Esophagus (tissue), 2 donors: ENCODE data around the gene B4GALT2. TPM values are rescaled to one million over a fixed set of nuclear protein-coding genes. Genes with fewer than 3 reads are reported as not detected.

ENCODE experiments used
- H3K27ac ChIP-seq, 2 donors: one replicate each; pipeline ENCODE4 v1.5.1; 2013; ENCODE audit warnings: low read depth in 2 of 2, mild to moderate bottlenecking in 2 of 2, inconsistent platforms in 1 of 2, low read length in 1 of 2, moderate library complexity in 1 of 2
- H3K27me3 ChIP-seq, 2 donors: one replicate each; pipeline ENCODE4 v1.6.1; 2013; ENCODE audit warnings: low read length in 2 of 2, control low read depth in 1 of 2, mild to moderate bottlenecking in 1 of 2; ENCODE audit not compliant: insufficient read depth in 2 of 2, control insufficient read depth in 1 of 2
- H3K36me3 ChIP-seq, 2 donors: one replicate each; pipeline ENCODE4 v1.6.1; 2013; ENCODE audit warnings: low read length in 1 of 2; ENCODE audit not compliant: control insufficient read depth in 2 of 2, insufficient read depth in 2 of 2
- H3K4me1 ChIP-seq, 2 donors: one replicate each; pipeline ENCODE4 v1.6.1; 2013; ENCODE audit warnings: low read length in 1 of 2; ENCODE audit not compliant: control insufficient read depth in 2 of 2, insufficient read depth in 2 of 2
- H3K4me3 ChIP-seq, 2 donors: one replicate each; pipeline ENCODE4 v1.5.1; 2013; ENCODE audit warnings: low read length in 2 of 2, mild to moderate bottlenecking in 2 of 2, low read depth in 1 of 2, moderate library complexity in 1 of 2
- H3K9me3 ChIP-seq, 2 donors: one replicate each; pipeline ENCODE4 v1.6.1; 2013; ENCODE audit warnings: mild to moderate bottlenecking in 2 of 2, low read depth in 1 of 2, low read length in 1 of 2, moderate library complexity in 1 of 2; ENCODE audit not compliant: control insufficient read depth in 2 of 2, insufficient read depth in 1 of 2
- WGBS, 2 donors: extraction: QIAGEN DNeasy Blood & Tissue Kit; methylation state at CpG; one replicate each; pipeline ENCODE4 v1.1.7; 2013; 5-methylcytosine and 5-hydroxymethylcytosine counted together
- polyA plus RNA-seq, 2 donors: library from polyadenylated mRNA; stranded (reverse); fragments of 200-250 nt; gene quantifications; one replicate each; pipeline ENCODE4 v1.2.3, GENCODE V29; 2013
- donor health status: healthy with polysubstance abuse.
- donor health status: Bipolar disorder and iron deficiency.

B4GALT2 gene
- polyA plus RNA-seq, 2 donors, result 22.7 to 30.6 TPM

DNA sequence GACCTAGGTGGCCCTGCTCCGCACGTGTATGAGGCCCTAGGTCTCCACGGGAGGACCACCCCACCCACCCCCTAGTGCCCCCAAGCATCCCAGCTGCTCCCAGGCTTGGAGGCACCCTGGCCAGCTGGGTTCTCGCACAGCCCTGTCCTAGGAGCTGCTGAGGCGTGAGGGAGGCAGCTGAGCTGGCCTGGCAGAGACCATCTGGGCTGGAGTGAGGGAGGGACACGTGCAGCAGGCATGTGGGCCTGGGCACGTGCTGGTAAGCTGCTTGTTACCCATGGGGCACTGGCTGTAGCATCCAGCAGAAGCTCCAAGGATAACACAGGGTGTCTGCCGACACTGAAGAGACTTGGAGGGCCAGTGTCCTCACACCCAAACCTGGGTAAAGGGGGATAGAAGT, 42.1 kb downstream of the B4GALT2 start:
- no peak overlapping the region for H3K4me3 ChIP-seq
- no peaks in the 10 kb centered on the region for H3K9me3 ChIP-seq
- H3K36me3 ChIP-seq, result peaks cover 0 to 18% of the 10 kb centered on the region in 2 donors
- peaks cover 8 to 25% of the 10 kb centered on the region in 2 donors for H3K4me1 ChIP-seq
- no peaks in the 10 kb centered on the region for H3K27me3 ChIP-seq
- 76 to 80% methylated on average over 8 of the region's 8 CpGs for WGBS, 2 donors
- H3K27ac ChIP-seq, result peak overlapping the region; percentile 60 to 87

DNA sequence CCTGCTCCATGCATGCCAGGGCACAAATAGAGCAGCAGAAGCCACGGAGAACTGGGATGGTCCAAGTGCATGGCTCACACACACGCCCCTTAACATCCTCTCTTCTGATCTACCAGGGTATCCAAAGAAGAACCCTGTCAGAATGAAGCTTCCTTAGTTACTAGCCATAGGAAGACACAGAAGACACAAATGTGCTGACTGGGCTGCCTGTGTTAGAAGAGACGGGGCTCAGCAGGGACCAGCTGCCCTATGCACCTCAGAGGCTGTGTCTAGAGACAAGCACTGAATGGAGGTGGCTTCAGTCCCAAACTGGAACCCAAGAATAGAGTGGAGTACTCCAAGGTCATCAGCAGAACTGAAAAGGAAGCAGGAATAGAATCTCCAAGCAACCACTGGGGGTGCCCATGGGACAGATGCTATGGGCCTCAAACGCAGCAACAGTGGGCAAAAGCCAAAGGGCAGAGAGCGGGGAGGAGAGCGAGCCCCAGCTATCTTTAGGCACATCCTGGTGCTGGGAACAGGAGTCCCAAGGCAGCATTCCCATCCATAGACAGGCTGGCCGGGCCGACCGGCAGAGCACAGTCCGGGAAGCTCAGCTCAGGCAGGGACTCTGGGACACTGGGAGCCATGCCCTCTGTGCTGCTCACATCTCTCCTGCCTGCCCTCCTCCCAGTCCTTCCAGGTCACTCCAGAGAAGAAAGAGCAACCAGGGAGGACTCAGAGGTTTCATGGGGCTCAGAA, 42.7 kb downstream of the B4GALT2 start:
- no peaks in the 10 kb centered on the region for H3K27me3 ChIP-seq
- H3K9me3 ChIP-seq, result no peaks in the 10 kb centered on the region
- peaks cover 0 to 16% of the 10 kb centered on the region in 2 donors for H3K36me3 ChIP-seq
- H3K4me3 ChIP-seq, result no peak overlapping the region
- H3K4me1 ChIP-seq, result peaks cover 8 to 25% of the 10 kb centered on the region in 2 donors
- H3K27ac ChIP-seq, result no peak overlapping the region
- 86 to 87% methylated on average over 10 of the region's 10 CpGs for WGBS, 2 donors

DNA sequence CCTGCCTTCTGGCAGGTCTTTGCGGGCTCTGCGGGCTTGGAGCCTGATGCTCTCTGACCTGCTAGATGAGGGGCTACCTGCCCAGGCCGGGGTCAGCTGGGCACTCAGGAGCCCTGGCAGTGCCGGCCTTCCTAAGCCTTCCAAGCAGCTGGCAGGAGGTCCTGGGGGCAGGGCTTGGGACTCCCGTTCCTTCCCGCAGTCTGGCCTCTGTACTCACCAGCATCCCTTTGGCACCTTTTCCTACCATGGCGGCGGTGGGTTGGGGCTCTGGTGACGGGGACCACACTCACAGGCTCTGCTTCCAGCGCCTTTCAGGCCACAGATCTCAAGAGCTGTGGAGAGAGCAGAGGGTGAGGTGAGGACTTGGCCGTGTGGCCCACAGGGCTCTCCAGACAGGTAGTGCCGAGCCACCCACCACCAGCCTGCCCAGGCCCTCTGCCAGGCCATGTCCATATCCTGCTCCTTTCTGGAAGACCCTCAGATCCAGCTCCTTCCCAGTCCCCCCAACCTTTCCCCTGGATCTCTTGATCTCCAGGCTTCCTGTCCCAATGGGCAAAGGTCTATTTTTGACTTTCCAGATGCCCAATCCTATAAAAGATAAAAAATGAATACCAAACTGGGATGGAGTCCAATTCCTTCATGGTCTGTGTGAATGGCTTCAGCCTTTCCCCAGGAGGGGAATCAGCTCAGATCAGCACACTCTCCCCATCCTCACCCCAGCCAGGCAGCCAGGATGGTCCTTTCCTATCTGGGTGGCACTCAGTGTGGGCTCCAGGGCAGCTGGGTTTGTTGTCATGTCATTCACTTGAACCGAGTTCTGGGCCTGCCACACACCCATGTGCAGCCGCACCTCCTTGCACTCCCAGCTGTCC, 45.3 kb downstream of the B4GALT2 start:
- 83 to 88% methylated on average over 14 of the region's 14 CpGs for WGBS, 2 donors
- Histone ChIP-seq H3K36me3 (peaks cover 0 to 11% of the 10 kb centered on the region in 2 donors), H3K4me3 (no peak overlapping the region), H3K27ac (peak overlapping the region; percentile 65 to 80), H3K27me3 (no peaks in the 10 kb centered on the region), H3K9me3 (no peaks in the 10 kb centered on the region), H3K4me1 (peaks cover 9 to 39% of the 10 kb centered on the region in 2 donors)

DNA sequence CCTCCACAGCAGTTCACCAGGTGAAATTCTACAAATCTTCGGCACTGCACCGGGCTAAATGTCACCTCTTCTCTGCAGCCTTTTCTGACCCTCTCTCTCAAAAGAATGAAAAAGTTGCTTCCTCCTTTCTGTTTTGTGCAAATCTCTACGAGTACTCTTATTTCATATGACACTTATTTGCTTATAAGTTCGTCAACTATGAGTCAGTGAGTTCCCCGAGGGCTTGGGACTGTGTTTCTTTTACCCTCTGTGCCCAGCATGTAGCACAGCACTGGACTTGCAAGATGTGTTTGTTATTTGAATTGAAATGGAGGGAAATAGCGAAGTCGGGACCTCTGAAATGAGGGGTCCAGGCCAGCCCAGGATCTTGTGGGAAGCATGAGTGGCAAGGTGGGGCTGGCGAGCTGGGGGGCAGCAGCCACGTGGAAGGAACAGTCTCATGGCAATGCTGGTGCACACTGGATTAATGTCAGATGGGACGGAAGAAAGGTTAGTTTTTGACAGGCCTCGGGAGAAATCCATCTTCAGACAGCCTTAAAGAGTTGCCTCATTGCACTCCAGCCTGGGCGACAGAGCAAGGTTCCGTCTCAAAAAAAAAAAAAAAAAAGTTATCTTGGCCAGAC, 46.0 kb downstream of the B4GALT2 start:
- H3K4me1 ChIP-seq, result peaks cover 12 to 40% of the 10 kb centered on the region in 2 donors
- WGBS, 2 donors, result 67 to 70% methylated on average over 13 of the region's 13 CpGs
- no peak overlapping the region for H3K4me3 ChIP-seq
- peaks cover 0 to 11% of the 10 kb centered on the region in 2 donors for H3K36me3 ChIP-seq
- H3K27me3 ChIP-seq, result no peaks in the 10 kb centered on the region
- peak overlapping the region; percentile 80 to 85 for H3K27ac ChIP-seq
- H3K9me3 ChIP-seq, result no peaks in the 10 kb centered on the region

DNA sequence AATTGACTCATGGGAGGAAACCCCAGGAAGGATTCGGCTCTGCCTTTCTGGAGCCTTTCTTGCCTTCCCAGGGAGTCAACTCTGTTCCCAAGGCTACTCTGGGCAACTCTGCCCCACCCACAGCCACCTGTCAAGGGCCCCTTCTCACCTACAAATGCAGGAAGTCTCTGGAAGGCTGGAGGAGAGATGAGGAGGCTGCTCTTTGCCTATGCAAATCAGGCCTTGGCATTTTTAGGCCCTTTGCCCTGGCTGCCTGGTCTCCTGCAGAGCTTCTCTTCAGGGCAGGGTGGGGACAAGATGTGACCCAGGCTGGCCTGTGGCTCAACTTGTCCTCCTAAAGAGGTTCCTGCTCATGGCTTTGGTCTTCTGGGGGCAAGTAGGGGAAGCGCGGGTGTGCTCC, 46.8 kb downstream of the B4GALT2 start:
- no peaks in the 10 kb centered on the region for H3K9me3 ChIP-seq
- H3K4me1 ChIP-seq, result peaks cover 12 to 35% of the 10 kb centered on the region in 2 donors
- H3K27ac ChIP-seq, result peak overlapping the region; percentile 80 to 86
- WGBS, 2 donors, result 72 to 80% methylated on average over 3 of the region's 3 CpGs
- H3K36me3 ChIP-seq, result peaks cover 0 to 11% of the 10 kb centered on the region in 2 donors
- no peak overlapping the region for H3K4me3 ChIP-seq
- H3K27me3 ChIP-seq, result no peaks in the 10 kb centered on the region

- H3K4me3 ChIP-seq, result no peak overlapping the region
- 90 to 93% methylated on average over 3 of the region's 3 CpGs for WGBS, 2 donors
- no peaks in the 10 kb centered on the region for H3K27me3 ChIP-seq
- H3K36me3 ChIP-seq, result peaks cover 0 to 7% of the 10 kb centered on the region in 2 donors
- peaks cover 8 to 39% of the 10 kb centered on the region in 2 donors for H3K4me1 ChIP-seq
- H3K27ac ChIP-seq, result no peak overlapping the region
- H3K9me3 ChIP-seq, result no peaks in the 10 kb centered on the region
Observed at GRCh38 chr1:44027320-44027719, 48.3 kb downstream of the B4GALT2 start.

DNA sequence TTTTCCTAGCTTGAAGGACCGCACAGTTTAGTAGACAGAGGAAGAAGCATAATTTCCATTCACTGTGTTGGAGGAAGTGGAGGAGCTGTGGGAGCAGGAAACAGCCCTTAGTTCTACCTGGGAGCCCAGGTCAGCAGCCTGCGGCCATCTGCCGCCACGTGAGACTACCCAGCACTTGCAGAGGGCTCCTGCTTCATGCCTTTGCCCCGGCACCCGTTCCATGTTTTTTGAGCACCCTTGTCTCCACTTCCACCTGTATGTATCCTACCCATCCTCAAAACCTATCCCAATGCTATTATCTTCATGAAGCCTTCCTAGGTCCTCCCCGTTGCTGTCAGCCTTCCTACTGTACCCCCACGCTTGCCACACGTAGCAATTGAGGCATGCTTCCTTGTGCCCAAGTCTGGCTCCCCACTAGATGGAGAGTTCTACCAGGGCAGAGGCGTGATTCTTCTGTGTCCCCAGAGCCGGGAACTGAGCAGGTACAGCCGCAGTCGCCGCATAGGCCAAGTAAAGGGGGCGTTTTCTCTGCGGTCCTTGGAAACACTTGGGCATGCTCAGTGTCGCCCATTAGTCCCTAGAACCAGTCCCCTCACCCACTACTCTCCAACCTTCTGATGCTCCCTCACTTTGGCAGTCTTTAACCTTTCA, 50.4 kb downstream of the B4GALT2 start:
- Histone ChIP-seq H3K36me3 (no peaks in the 10 kb centered on the region), H3K27ac (peak overlapping the region; percentile 87 to 91), H3K4me3 (peak overlapping the region; percentile 54 to 67), H3K9me3 (no peaks in the 10 kb centered on the region), H3K4me1 (peaks cover 8 to 33% of the 10 kb centered on the region in 2 donors), H3K27me3 (no peaks in the 10 kb centered on the region)
- WGBS, 2 donors, result 23 to 31% methylated on average over 16 to 17 of the region's 17 CpGs

DNA sequence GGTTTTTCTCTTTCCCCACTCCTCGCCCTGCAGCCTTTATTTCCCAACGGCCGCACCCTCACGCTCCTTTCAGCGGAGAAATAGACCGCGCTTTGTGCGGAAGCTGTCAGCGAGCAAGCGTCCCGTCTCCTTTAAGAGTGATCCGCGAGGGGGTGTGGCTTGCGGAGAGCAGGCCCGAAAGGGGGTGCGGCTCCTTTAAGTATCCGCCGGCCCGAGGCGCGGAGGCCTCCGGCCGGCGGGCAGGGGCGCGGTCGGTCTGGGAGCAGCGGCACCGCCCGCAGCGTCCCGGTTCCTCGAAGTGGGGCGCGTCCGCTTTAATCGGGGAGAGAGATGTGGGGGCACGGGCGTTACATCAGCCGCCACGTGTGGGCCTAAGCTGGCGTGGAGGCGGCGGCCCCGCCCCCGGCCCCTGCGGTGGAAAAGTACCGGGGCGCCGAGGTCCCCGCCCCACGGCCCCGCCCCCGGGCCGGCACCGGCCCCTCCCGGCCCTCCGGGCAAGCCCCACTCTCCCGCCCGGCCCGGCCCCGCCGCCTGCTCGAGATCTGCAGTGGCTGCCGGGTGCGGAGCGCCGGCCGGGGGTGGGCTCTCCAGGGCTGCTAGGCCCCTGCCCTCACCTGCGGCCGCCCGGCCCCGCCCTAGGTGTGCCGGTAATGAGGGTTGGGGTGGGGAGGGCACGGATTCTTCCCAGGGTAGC, 51.0 kb downstream of the B4GALT2 start:
- Histone ChIP-seq H3K4me1 (peaks cover 10 to 30% of the 10 kb centered on the region in 2 donors), H3K27me3 (no peaks in the 10 kb centered on the region), H3K27ac (peak overlapping the region; percentile 87 to 91), H3K36me3 (no peaks in the 10 kb centered on the region), H3K4me3 (peak overlapping the region; percentile 67 to 85), H3K9me3 (no peaks in the 10 kb centered on the region)
- 0 to 1% methylated on average over 54 to 75 of the region's 75 CpGs for WGBS, 2 donors
